Neural progenitor cell (in vitro differentiated cells): ENCODE results near the gene POU2AF1. TPM values are rescaled to one million over a fixed set of nuclear protein-coding genes. Genes with fewer than 3 reads are reported as not detected.

ENCODE experiments used
- DNase-seq: peaks from one replicate; pipeline ENCODE4 v3.0.0-alpha.2; 2016; ENCODE audit warnings: low spot score
- H2AFZ ChIP-seq: fragments of 200-600 bp; sonication (generic); replicated peaks from 2 replicates; pipeline ENCODE4 v1.6.1; 2016; ENCODE audit warnings: antibody characterized with exemption
- H3F3A ChIP-seq: fragments of 200-600 bp; sonication (generic); 2 replicates; pipeline ENCODE4 v1.6.1; 2016; ENCODE audit warnings: antibody characterized with exemption, low read depth
- H3K27ac ChIP-seq: fragments of 200-600 bp; sonication (generic); 2 replicates; pipeline ENCODE4 v1.5.1; 2016; ENCODE audit warnings: mild to moderate bottlenecking
- H3K27me3 ChIP-seq: fragments of 200-600 bp; sonication (generic); 2 replicates; pipeline ENCODE4 v1.6.1; 2016; ENCODE audit warnings: mild to moderate bottlenecking, moderate library complexity
- H3K36me3 ChIP-seq: fragments of 200-600 bp; sonication (generic); 2 replicates; pipeline ENCODE4 v1.5.1; 2016
- H3K4me1 ChIP-seq: fragments of 200-600 bp; sonication (generic); 2 replicates; pipeline ENCODE4 v1.6.1; 2016; ENCODE audit warnings: mixed run types
- H3K4me2 ChIP-seq: fragments of 200-600 bp; sonication (generic); 2 replicates; pipeline ENCODE4 v1.6.1; 2016
- H3K4me3 ChIP-seq: fragments of 200-600 bp; sonication (generic); 2 replicates; pipeline ENCODE4 v1.5.1; 2016
- H3K79me2 ChIP-seq: fragments of 200-600 bp; sonication (generic); 2 replicates; pipeline ENCODE4 v1.6.1; 2016; ENCODE audit warnings: low read depth
- H3K9ac ChIP-seq: fragments of 200-600 bp; sonication (generic); 2 replicates; pipeline ENCODE4 v1.6.1; 2016
- H3K9me3 ChIP-seq: fragments of 200-600 bp; sonication (generic); 2 replicates; pipeline ENCODE4 v1.5.1; 2016; ENCODE audit warnings: low read depth
- H4K20me1 ChIP-seq: fragments of 200-600 bp; sonication (generic); 2 replicates; pipeline ENCODE4 v1.6.1; 2016; ENCODE audit warnings: low read depth
- H3K27ac Mint-ChIP-seq: 3 replicates; pipeline ENCODE4 v1.8.0; 2021; ENCODE audit warnings: mixed read lengths
- H3K27me3 Mint-ChIP-seq: 2 replicates; pipeline ENCODE4 v1.8.0; 2022; ENCODE audit warnings: low read depth, mild to moderate bottlenecking, inconsistent platforms, moderate library complexity, mixed read lengths; ENCODE audit not compliant: insufficient read depth
- H3K36me3 Mint-ChIP-seq: 3 replicates; pipeline ENCODE4 v1.8.0; 2021; ENCODE audit warnings: mixed read lengths
- H3K4me1 Mint-ChIP-seq: 3 replicates; pipeline ENCODE4 v1.8.0; 2021; ENCODE audit warnings: mixed read lengths
- H3K4me3 Mint-ChIP-seq: 3 replicates; pipeline ENCODE4 v1.8.0; 2021; ENCODE audit warnings: mild to moderate bottlenecking, moderate library complexity, mixed read lengths
- H3K9me3 Mint-ChIP-seq: 3 replicates; pipeline ENCODE4 v1.8.0; 2020; ENCODE audit warnings: mixed read lengths
- CTCF ChIP-seq: fragments of 200-600 bp; sonication (generic); IDR thresholded peaks from 2 replicates; pipeline ENCODE4 v1.5.1; 2017; ENCODE audit warnings: antibody characterized with exemption, mild to moderate bottlenecking
- EZH2 ChIP-seq: fragments of 200-600 bp; sonication (generic); IDR thresholded peaks from 2 replicates; pipeline ENCODE4 v1.6.1; 2017; ENCODE audit warnings: antibody characterized with exemption, mild to moderate bottlenecking, moderate library complexity
- EZH2phosphoT487 ChIP-seq: fragments of 200-600 bp; sonication (generic); IDR thresholded peaks from 2 replicates; pipeline ENCODE4 v1.6.1; 2017; ENCODE audit warnings: antibody characterized with exemption
- total RNA-seq: library from RNA; depleted of rRNA; stranded (reverse); fragments of >200 nt; gene quantifications from 2 replicates; pipeline ENCODE4 v1.2.3, GENCODE V29; 2015; ENCODE audit warnings: low replicate concordance

Gene POU2AF1
- total RNA-seq, 1 donor from 2014 or later: not detected

- Mint-ChIP-seq H3K4me3 (no peak overlapping the region), H3K36me3 (no peaks in the 10 kb centered on the region), H3K27ac (no peak overlapping the region), H3K4me1 (no peaks in the 10 kb centered on the region), H3K27me3 (peaks cover 2% of the 10 kb centered on the region), H3K9me3 (no peaks in the 10 kb centered on the region)
- Histone ChIP-seq H3K79me2 (no peaks in the 10 kb centered on the region), H3K9me3 (no peaks in the 10 kb centered on the region), H3K27me3 (no peaks in the 10 kb centered on the region), H3K27ac (no peak overlapping the region), H3F3A (no peaks in the 10 kb centered on the region), H3K4me2 (no peak overlapping the region), H3K9ac (no peak overlapping the region), H3K4me1 (no peaks in the 10 kb centered on the region), H2AFZ (no peak overlapping the region), H4K20me1 (no peaks in the 10 kb centered on the region), H3K4me3 (no peak overlapping the region), H3K36me3 (no peaks in the 10 kb centered on the region)
- TF ChIP-seq CTCF (no peak), EZH2 (no peak), EZH2phosphoT487 (no peak)
- DNase-seq: no peak
Measured at GRCh38 chr11:111364503-111364902, 14.6 kb downstream of the POU2AF1 start.

- Histone ChIP-seq H2AFZ (no peak overlapping the region), H3K27ac (no peak overlapping the region), H3K79me2 (no peaks in the 10 kb centered on the region), H3F3A (no peaks in the 10 kb centered on the region), H3K9me3 (no peaks in the 10 kb centered on the region), H3K4me3 (no peak overlapping the region), H3K36me3 (no peaks in the 10 kb centered on the region), H4K20me1 (no peaks in the 10 kb centered on the region), H3K9ac (no peak overlapping the region), H3K4me2 (no peak overlapping the region), H3K27me3 (no peaks in the 10 kb centered on the region), H3K4me1 (no peaks in the 10 kb centered on the region)
- Mint-ChIP-seq H3K4me1 (no peaks in the 10 kb centered on the region), H3K4me3 (no peak overlapping the region), H3K9me3 (no peaks in the 10 kb centered on the region), H3K36me3 (no peaks in the 10 kb centered on the region), H3K27ac (no peak overlapping the region), H3K27me3 (peaks cover 2% of the 10 kb centered on the region)
- no peak for DNase-seq
- TF ChIP-seq CTCF: no peak
- TF ChIP-seq EZH2: no peak
- no peak for TF ChIP-seq EZH2phosphoT487
Measured at GRCh38 chr11:111363985-111364384, 15.1 kb downstream of the POU2AF1 start.

DNA sequence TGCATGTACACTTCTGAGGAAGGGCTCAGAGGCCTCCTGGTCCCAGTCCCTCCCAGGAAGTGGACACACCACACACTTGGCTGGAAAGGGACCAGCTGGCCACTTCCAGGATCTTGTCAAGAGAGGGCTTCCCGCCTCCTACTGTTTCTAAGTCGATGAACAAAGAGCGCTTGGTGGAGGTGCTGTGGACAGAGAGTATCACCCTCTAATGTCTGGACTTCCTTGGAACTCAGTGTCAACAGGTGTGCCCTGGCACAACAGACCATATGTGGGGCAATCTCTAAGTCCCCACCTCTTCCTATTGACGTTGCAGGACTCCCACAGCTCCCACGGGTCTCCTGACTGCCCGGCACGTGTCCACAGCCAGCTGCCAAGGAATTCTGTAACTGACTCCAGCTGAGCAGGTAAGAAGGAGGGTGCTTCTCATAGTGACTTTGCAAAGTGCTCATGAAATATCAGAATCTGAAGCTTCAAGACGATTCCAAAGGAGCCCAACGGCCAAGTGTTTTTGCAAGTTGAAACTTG lies 16.1 kb downstream of the POU2AF1 start:
- no peaks in the 10 kb centered on the region for H3K9me3 ChIP-seq
- no peak overlapping the region for H3K27ac Mint-ChIP-seq
- no peaks in the 10 kb centered on the region for H3K36me3 Mint-ChIP-seq
- no peak for TF ChIP-seq EZH2phosphoT487
- no peak for TF ChIP-seq EZH2
- TF ChIP-seq CTCF: no peak
- no peak overlapping the region for H3K4me3 ChIP-seq
- DNase-seq: no peak
- H3K4me3 Mint-ChIP-seq: no peak overlapping the region
- no peak overlapping the region for H2AFZ ChIP-seq
- no peak overlapping the region for H3K4me2 ChIP-seq
- no peaks in the 10 kb centered on the region for H3K4me1 ChIP-seq
- H3K36me3 ChIP-seq: no peaks in the 10 kb centered on the region
- H3K27ac ChIP-seq: no peak overlapping the region
- H3K9me3 Mint-ChIP-seq: no peaks in the 10 kb centered on the region
- H3K79me2 ChIP-seq: no peaks in the 10 kb centered on the region
- H4K20me1 ChIP-seq: no peaks in the 10 kb centered on the region
- no peaks in the 10 kb centered on the region for H3K27me3 Mint-ChIP-seq
- H3K9ac ChIP-seq: no peak overlapping the region
- no peaks in the 10 kb centered on the region for H3K27me3 ChIP-seq
- H3F3A ChIP-seq: no peaks in the 10 kb centered on the region
- H3K4me1 Mint-ChIP-seq: no peaks in the 10 kb centered on the region
